Measurements from ENCODE around the gene THAP7.

The THAP7 gene

GRCh38 chr22:20997536-20998257 is 4.2 kb downstream of the THAP7 start:
- Histone ChIP-seq H3K27me3 (replicated peaks) (no peaks in the 10 kb centered on the region), H3K4me3 (ENCODE audit: low read depth, low read length) (no peak overlapping the region), H3K36me3 (replicated peaks) (peaks cover 57% of the 10 kb centered on the region), H3K27ac (no peak overlapping the region)
- TF ChIP-seq CTCF (IDR thresholded peaks at IDR 0.05; ENCODE audit: low read depth, low read length, missing control alignments), result no peak
- DNase-seq, result no peak
- in situ Hi-C loops (cut with HindIII; ENCODE audit: low pct_ligation_motif_present, low sequenced_read_pairs), result no loop called here

- Histone ChIP-seq H3K27me3 (replicated peaks) (no peaks in the 10 kb centered on the region), H3K36me3 (replicated peaks) (peaks cover 66% of the 10 kb centered on the region), H3K27ac (no peak overlapping the region), H3K4me3 (ENCODE audit: low read depth, low read length) (no peak overlapping the region)
- in situ Hi-C loops (cut with HindIII; ENCODE audit: low pct_ligation_motif_present, low sequenced_read_pairs), result no loop called here
- DNase-seq, result no peak
- TF ChIP-seq CTCF (IDR thresholded peaks at IDR 0.05; ENCODE audit: low read depth, low read length, missing control alignments), result no peak
Measured at GRCh38 chr22:20996598-20997535, 5.1 kb downstream of the THAP7 start.

- in situ Hi-C loops (cut with HindIII; ENCODE audit: low pct_ligation_motif_present, low sequenced_read_pairs), result no loop called here
Measured at GRCh38 chr22:20996031-20996410, 5.9 kb downstream of the THAP7 start.

DNA sequence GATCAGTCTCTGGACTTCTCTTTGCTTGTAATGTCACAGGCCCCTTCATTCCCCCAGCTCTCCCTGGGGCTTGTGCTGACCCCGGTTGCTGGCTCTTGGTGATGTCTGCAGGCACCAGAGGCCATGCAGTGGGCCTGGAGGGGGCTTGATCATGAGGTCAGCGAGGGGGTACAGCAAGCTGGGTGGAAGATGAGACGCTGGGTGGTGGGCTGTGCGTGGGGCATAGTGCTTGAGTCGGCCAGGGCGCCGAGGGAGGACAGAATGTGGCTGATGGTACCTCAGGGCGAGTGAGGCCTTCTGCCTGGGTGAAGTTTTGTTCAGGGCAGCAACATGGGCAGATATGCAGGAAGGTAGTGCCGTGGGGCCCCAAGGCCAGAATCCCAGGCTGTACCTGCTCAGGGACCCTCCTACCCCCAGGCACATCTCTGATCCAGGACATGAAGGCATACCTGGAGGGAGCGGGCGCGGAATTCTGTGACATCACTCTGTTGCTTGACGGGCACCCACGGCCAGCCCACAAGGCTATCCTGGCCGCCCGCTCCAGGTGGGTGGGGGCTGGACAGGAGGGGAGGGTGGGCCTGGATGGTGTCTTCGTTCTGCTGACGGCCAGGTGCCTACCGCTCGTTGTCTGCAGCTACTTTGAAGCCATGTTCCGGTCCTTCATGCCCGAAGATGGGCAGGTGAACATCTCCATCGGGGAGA is 6.4 kb downstream of the THAP7 start:
- Histone ChIP-seq H3K4me3 (ENCODE audit: low read depth, low read length) (no peak overlapping the region), H3K27ac (no peak overlapping the region), H3K36me3 (replicated peaks) (peaks cover 78% of the 10 kb centered on the region), H3K27me3 (replicated peaks) (no peaks in the 10 kb centered on the region)
- in situ Hi-C loops (cut with HindIII; ENCODE audit: low pct_ligation_motif_present, low sequenced_read_pairs), result no loop called here
- DNase-seq, result no peak
- TF ChIP-seq CTCF (IDR thresholded peaks at IDR 0.05; ENCODE audit: low read depth, low read length, missing control alignments), result no peak

More at GRCh38 chr22:20996031-20996410, 5.9 kb downstream of the THAP7 start:
- Histone ChIP-seq H3K27ac (no peak overlapping the region), H3K36me3 (replicated peaks) (peaks cover 73% of the 10 kb centered on the region), H3K27me3 (replicated peaks) (no peaks in the 10 kb centered on the region), H3K4me3 (ENCODE audit: low read depth, low read length) (no peak overlapping the region)
- DNase-seq, result no peak
- TF ChIP-seq CTCF (IDR thresholded peaks at IDR 0.05; ENCODE audit: low read depth, low read length, missing control alignments), result no peak

- no peaks in the 10 kb centered on the region for H3K27me3 ChIP-seq (replicated peaks)
- no peak overlapping the region for H3K27ac ChIP-seq
- in situ Hi-C loops (cut with HindIII; ENCODE audit: low pct_ligation_motif_present, low sequenced_read_pairs), result no loop called here
- no peak for DNase-seq
- TF ChIP-seq CTCF (IDR thresholded peaks at IDR 0.05; ENCODE audit: low read depth, low read length, missing control alignments), result no peak
- peaks cover 81% of the 10 kb centered on the region for H3K36me3 ChIP-seq (replicated peaks)
- H3K4me3 ChIP-seq (ENCODE audit: low read depth, low read length), result no peak overlapping the region
Measured at GRCh38 chr22:20994902-20995241, 7.0 kb downstream of the THAP7 start.

Measured in brain microvascular endothelial cell (primary cell).